Hindlimb muscle (tissue), 1 donor: ENCODE results near the gene INTS1. TPM values are rescaled to one million over a fixed set of nuclear protein-coding genes. Genes with fewer than 3 reads are reported as not detected.

Experiments used
- DNase-seq: peaks from one replicate; pipeline ENCODE4 v3.0.0-alpha.2; 2013
- polyA plus RNA-seq: library from polyadenylated mRNA; unstranded; fragments of 120-200 nt; gene quantifications from one replicate; pipeline ENCODE4 v1.2.1, GENCODE V29; 2013; ENCODE audit not compliant: insufficient read length

The INTS1 gene
- 55.6 TPM for polyA plus RNA-seq

- peak; percentile 94 for DNase-seq
Measured at GRCh38 chr7:1503816-1504775, at the start of gene INTS1. INTS1 (minus strand) TSS chr7:1504389; CDS start chr7:1503960, 429 bp downstream.

DNA sequence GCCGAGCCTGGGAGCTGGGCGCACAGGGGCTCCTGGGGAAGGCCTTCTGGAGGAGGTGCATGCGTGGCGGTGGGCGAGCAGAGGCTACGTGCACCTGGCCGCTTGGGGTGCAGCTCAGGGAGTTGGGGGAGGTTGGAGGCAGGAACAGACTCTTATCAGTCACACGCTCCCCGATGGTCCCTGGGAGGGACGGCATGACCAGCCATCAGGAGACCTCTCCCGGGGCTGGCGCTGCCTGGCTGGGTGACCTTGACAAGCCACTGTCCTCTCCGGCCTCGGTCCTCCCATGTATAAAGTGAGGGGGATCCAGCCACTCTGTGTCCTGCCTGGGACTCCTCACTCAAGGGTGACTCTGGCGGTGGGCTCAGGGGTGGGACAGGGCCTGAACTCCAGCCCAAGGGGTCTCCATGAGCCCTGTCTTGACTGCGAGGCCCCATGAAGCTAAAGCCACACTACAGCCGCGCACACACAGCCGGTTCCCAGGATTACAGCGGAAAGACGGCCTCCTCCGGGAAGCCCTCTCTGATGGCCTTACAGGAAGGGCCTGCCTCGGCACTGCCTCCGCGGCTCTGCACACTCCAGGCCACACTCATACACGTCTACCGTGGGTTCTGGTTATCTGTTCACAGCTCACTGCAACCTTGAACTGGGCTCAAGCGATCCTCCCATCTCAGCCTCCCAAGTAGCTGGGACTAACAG, 49.5 kb upstream of the INTS1 start:
- DNase-seq: no peak

- no peak for DNase-seq
Measured at GRCh38 chr7:1552200-1552599, 48.0 kb upstream of the INTS1 start.

- DNase-seq: no peak
Measured at GRCh38 chr7:1550846-1551155, 46.6 kb upstream of the INTS1 start.

- DNase-seq: no peak
Measured at GRCh38 chr7:1550005-1550845, 46.0 kb upstream of the INTS1 start.

DNA sequence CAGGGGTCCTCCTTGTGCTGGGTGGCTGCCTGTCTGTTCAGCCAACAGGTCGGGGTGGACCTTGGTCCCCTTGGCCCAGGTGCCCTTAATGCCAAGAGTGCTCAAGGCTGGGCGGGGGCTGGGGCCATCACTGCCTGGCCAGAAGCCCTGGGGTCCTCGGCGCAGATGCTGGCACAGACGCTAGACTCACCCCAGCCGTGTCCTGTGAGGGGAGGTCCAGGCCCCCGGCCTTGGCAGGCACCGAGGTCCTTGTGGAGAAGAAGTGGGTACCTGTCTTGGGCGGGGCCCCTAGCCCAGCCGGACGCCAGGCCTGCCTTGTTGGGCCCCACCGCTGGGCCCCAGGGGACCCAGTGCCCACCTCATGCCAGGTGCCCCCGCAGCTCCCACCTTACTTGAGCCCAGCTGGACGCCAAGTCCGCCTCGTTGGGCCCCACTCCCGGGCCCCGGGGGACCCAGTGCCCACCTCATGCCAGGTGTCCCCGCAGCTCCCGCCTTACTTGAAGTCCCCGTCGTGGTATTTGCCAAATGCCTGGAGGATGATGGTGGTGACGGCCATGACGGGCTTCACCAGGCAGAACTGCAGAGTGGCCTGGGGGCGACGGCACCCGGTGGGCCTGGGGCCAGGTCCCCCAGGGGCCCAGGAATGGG, 45.3 kb upstream of the INTS1 start:
- DNase-seq: no peak

GRCh38 chr7:1548944-1549343, 44.8 kb upstream of the INTS1 start:
- DNase-seq: no peak

GRCh38 chr7:1548438-1548831, 44.2 kb upstream of the INTS1 start:
- DNase-seq: no peak

GRCh38 chr7:1547777-1548437, 43.7 kb upstream of the INTS1 start:
- no peak for DNase-seq

- DNase-seq: no peak
Measured at GRCh38 chr7:1546909-1547776, 43.0 kb upstream of the INTS1 start.

DNA sequence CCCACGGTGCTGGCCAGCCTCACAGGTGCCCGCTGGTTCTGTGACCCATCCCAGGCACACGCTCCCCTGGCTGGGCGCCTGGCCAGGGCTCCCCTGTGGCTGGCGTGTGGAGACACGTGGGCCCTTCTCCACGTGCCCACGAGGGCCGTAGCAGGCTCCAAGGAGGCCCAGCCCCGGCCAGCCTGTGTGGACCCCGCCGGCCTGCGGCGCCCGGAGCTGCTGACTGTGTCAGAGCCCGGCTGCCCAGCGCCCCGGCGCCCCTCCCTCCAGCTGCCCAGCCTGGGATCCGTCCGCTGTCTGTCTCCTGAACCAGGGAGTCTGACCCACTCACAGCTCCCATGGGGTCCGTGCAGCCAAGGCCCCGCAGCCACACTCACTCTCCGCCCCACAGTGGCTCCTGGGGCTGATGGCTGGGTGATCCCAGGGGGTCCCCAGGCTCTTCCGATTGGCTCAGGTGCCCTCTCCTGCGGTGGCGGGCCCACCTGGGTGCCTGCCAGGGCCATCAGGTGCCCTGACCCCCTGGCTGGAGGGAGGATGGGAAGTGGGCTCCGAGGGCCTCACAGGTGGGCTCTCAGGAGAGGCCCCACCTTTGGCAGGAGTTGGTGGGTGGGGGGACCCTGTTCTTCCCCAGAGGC, 42.2 kb upstream of the INTS1 start:
- DNase-seq: no peak

GRCh38 chr7:1545417-1546246, 41.4 kb upstream of the INTS1 start:
- DNase-seq: no peak

GRCh38 chr7:1544896-1545416, 40.8 kb upstream of the INTS1 start:
- no peak for DNase-seq

DNA sequence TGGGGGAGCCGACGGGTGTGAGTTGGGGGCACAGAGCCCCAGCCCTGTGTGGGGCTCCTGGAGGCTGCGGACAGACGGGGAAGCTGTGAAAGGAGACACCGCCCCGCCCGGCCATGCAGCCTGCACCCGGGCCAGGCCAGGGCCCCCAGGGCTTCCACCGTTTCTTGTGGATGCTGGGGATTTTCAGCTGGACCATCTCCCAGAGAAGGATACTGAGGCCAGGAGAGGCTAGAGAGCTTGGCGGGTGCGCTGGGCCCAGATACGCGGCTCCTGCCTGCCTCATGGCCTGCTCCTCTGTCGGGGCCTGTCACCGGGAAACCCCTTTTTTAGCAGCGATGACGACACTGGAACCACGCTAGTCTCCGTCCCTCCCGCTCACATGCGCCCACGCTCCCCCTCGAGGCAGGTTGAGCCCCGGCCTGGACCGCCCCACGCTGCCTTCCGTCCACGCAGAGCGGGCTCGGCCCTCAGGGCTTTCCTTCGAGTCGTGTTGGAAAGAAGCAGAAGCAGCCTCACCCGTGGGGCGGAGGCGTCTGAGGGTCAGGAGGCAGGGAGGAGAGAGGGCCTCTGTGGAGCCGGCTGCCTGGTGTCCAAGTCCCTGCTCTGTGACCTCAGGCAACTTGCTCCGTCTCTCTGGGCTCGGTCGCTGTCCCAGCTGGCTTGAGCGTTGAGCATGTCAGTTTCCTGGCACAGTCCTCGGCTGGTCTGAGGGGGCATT, 40.1 kb upstream of the INTS1 start:
- DNase-seq: no peak

DNA sequence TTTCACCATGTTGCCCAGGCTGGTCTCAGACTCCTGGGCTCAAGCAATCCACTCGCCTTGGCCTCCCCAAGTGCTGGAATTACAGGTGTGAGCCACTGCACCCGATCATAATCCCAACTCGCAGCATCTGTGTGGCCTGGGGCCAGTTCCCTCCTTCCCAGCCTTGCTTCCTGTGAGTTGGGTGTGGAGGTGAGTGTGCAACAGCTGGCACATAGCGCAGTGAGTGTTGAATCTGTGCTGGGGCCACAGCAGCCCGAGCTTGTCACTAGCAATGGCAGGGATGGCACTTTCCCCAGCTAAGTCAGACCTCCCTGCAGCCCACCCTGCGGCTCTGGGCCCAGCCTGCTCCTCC, 39.6 kb upstream of the INTS1 start:
- no peak for DNase-seq

GRCh38 chr7:1542841-1543747, 38.9 kb upstream of the INTS1 start:
- no peak for DNase-seq

GRCh38 chr7:1542329-1542728, 38.1 kb upstream of the INTS1 start:
- no peak for DNase-seq
